ENCODE results near the gene HPSE2.

DNA sequence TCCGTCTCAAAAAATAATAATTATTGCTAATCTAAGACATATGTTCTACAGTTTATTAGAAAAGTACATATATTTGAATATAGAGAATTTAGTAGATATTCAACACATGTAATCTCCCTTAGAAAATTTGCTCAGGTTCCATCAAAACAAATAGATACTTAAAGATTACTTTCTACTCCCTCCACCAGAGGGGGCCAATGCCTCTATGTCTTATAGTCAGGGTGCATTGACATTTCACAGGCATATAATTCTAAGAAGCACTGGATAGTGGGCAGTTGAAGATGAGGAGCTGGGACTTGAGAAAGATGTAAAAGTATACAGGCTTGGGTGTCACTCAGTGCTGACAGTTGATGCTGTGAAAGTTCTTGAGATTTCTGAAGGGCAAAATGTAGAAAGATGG is 487.4 kb downstream of the HPSE2 start:
- TF ChIP-seq GLIS3 (CRISPR knock-in tag; IDR thresholded peaks at IDR 0.05) (no peak), ZNF565 (CRISPR knock-in tag; conservative IDR thresholded peaks at IDR 0.05; ENCODE audit: low read depth) (no peak), OSR1 (CRISPR knock-in tag; IDR thresholded peaks at IDR 0.05) (no peak), ZNF70 (CRISPR knock-in tag; IDR thresholded peaks at IDR 0.05) (no peak), ISL1 (CRISPR knock-in tag; IDR thresholded peaks at IDR 0.05) (no peak), ARNTL (CRISPR knock-in tag; IDR thresholded peaks at IDR 0.05; ENCODE audit: borderline replicate concordance, low read depth) (no peak), PATZ1 (CRISPR knock-in tag; IDR thresholded peaks at IDR 0.05; ENCODE audit: borderline replicate concordance) (no peak), RARB (CRISPR knock-in tag; IDR thresholded peaks at IDR 0.05) (no peak), CSDC2 (CRISPR knock-in tag; IDR thresholded peaks at IDR 0.05) (no peak), CSRNP3 (CRISPR knock-in tag; IDR thresholded peaks at IDR 0.05) (no peak), PPARA (CRISPR knock-in tag; IDR thresholded peaks at IDR 0.05; ENCODE audit: borderline replicate concordance) (no peak), CREB5 (CRISPR knock-in tag; IDR thresholded peaks at IDR 0.05; ENCODE audit: low read depth) (no peak), ZC3H10 (CRISPR knock-in tag; IDR thresholded peaks at IDR 0.05) (no peak)
